Esophagus squamous epithelium (tissue), 5 donors: ENCODE measurements around the gene ARFIP1. TPM values are rescaled to one million over a fixed set of nuclear protein-coding genes. Genes with fewer than 3 reads are reported as not detected.
"Not testable (repeated sequence)": the region's sequence is repeated elsewhere in the genome, so short reads cannot be mapped to it uniquely, and the experiment has no call there.

ENCODE experiments used
- DNase-seq: peaks from one replicate; lab custom pipeline; 2025; lab: John Stamatoyannopoulos, UW
- H3K27ac ChIP-seq, 4 donors: fragments of 200-600 bp; sonication (generic); one replicate each; pipeline ENCODE4 v1.5.1; 2016 to 2019; ENCODE audit warnings: mild to moderate bottlenecking in 1 of 4
- H3K27me3 ChIP-seq, 4 donors: fragments of 200-600 bp; sonication (generic); 1 replicate in 3 of 4; 2 replicates in 1 of 4; pipeline versions ENCODE4 v1.5.1 to v1.6.0; 2017 to 2021; ENCODE audit warnings: antibody characterized with exemption in 1 of 4
- H3K36me3 ChIP-seq, 3 donors: fragments of 200-600 bp; sonication (generic); one replicate each; pipeline ENCODE4 v1.5.1; 2016 to 2019
- H3K4me1 ChIP-seq, 3 donors: fragments of 200-600 bp; sonication (generic); one replicate each; pipeline ENCODE4 v1.5.1; 2017 to 2019
- H3K4me3 ChIP-seq, 4 donors: fragments of 200-600 bp; sonication (generic); 1 replicate in 3 of 4; 2 replicates in 1 of 4; pipeline ENCODE4 v1.5.1; 2016 to 2019; ENCODE audit warnings: mild to moderate bottlenecking in 2 of 4, moderate library complexity in 1 of 4
- H3K9me3 ChIP-seq, 3 donors: fragments of 200-600 bp; sonication (generic); one replicate each; pipeline ENCODE4 v1.5.1; 2016 to 2019
- POLR2A ChIP-seq, 4 donors: fragments of 450-650 bp; IDR thresholded peaks; one replicate each; pipeline ENCODE4 v1.6.1; 2017; ENCODE audit warnings: antibody characterized with exemption in 4 of 4, mild to moderate bottlenecking in 4 of 4, moderate library complexity in 3 of 4
- WGBS, 2 donors: methylation state at CpG; one replicate each; pipeline ENCODE4 v1.1.5; 2018; 5-methylcytosine and 5-hydroxymethylcytosine counted together
- intact Hi-C: fragments of 100-400 bp; cut with DNase I; formaldehyde crosslinking; loops from one replicate; pipeline ENCODE4 v1.15.0; 2022
- total RNA-seq, 4 donors: library from RNA; depleted of rRNA; stranded (reverse); fragments of >200 nt; gene quantifications; one replicate each; pipeline ENCODE4 v1.1.0, GENCODE V29; 2016
- TF ChIP-seq, protein P1 (sequence below), 6 experiments: fragments of 450-650 bp in 4 of 6; fragments of 200-600 bp in 2 of 6; sonication (generic) in 2 of 6; IDR thresholded peaks; one replicate each; pipeline ENCODE4 v1.5.1; 2016 to 2019; ENCODE audit warnings: antibody characterized with exemption in 6 of 6, mild to moderate bottlenecking in 4 of 6, moderate library complexity in 4 of 6
- donor health status: DM: yes; HTN: yes; CAD: no.

ARFIP1 gene
- total RNA-seq, 4 donors from 2014 or later: 21.7 to 34.3 (median 28.0) TPM

DNA sequence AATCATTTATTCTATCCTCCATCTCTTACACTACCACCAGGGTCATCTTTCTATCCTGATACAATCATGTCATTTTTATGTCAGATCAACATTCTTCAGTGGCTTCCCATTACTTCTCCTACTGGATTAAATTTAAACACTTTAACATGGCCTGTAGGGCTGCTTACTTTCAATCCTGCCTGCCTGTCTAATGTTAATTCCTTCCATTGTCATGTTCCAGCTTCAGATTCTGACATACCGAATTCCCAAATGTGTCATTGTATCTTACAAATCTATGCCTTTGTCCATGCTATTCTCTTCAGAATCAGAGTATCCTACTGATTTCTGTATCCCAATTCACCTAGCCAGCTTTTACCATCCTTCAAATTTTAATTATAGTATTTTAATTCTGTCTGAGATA is 106.4 kb downstream of the ARFIP1 start:
- Histone ChIP-seq H3K4me3 (no peak overlapping the region), H3K27me3 (no peaks in the 10 kb centered on the region), H3K4me1 (no peaks in the 10 kb centered on the region), H3K27ac (no peak overlapping the region), H3K9me3 (no peaks in the 10 kb centered on the region), H3K36me3 (peaks cover 0 to 59% (median 0%) of the 10 kb centered on the region in 3 donors)
- WGBS, 2 donors: 84 to 92% methylated on average over 1 of the region's 1 CpG
- DNase-seq: no peak
- TF ChIP-seq POLR2A (IDR thresholded peaks at IDR 0.05): no peak
- TF ChIP-seq, protein P1, sequence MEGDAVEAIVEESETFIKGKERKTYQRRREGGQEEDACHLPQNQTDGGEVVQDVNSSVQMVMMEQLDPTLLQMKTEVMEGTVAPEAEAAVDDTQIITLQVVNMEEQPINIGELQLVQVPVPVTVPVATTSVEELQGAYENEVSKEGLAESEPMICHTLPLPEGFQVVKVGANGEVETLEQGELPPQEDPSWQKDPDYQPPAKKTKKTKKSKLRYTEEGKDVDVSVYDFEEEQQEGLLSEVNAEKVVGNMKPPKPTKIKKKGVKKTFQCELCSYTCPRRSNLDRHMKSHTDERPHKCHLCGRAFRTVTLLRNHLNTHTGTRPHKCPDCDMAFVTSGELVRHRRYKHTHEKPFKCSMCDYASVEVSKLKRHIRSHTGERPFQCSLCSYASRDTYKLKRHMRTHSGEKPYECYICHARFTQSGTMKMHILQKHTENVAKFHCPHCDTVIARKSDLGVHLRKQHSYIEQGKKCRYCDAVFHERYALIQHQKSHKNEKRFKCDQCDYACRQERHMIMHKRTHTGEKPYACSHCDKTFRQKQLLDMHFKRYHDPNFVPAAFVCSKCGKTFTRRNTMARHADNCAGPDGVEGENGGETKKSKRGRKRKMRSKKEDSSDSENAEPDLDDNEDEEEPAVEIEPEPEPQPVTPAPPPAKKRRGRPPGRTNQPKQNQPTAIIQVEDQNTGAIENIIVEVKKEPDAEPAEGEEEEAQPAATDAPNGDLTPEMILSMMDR (IDR thresholded peaks at IDR 0.05): no peak
- intact Hi-C loops: no loop called here

DNA sequence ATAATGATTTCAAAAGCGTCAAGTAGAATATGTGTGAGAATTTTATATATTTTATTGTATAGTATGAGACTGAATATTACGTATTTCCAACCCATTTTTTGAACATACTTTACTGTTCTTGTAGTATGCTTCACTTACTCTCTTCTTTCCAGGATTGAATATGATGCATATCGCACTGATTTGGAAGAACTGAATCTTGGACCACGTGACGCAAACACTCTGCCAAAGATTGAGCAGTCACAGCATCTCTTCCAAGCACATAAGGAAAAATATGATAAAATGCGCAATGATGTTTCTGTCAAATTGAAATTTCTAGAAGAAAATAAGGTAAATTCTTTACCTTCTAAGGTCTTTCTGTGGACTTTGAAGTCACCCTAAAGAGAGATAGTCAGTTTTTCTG is 108.2 kb downstream of the ARFIP1 start:
- WGBS, 2 donors: 86 to 93% methylated on average over 6 of the region's 6 CpGs
- H3K9me3 ChIP-seq: no peaks in the 10 kb centered on the region
- H3K4me3 ChIP-seq: no peak overlapping the region
- TF ChIP-seq, protein P1 (IDR thresholded peaks at IDR 0.05): no peak
- TF ChIP-seq POLR2A (IDR thresholded peaks at IDR 0.05): no peak
- H3K27me3 ChIP-seq: no peaks in the 10 kb centered on the region
- peaks cover 0 to 67% (median 0%) of the 10 kb centered on the region in 3 donors for H3K36me3 ChIP-seq
- H3K4me1 ChIP-seq: no peaks in the 10 kb centered on the region
- intact Hi-C loops: no loop called here
- DNase-seq: no peak
- H3K27ac ChIP-seq: no peak overlapping the region

DNA sequence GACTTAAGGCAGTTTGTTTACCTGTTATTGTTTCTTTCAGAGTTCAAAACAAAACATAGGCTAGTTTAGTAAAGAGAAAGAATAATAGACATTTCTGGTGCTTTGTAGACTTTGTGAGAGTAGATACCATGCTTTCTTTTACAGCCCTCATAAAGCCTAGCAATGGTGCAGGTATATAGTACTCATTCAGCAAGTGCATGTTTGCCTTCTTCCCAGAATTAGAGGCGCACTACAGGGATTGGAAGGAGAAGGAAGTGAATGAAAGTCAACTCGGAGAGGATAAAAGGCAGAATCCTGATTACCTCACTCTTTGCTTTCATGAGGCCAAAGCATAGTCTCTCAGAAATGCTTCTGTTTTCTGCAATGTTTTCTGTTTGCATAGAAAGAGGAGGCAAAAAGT is 113.2 kb downstream of the ARFIP1 start:
- Histone ChIP-seq H3K4me1 (peaks cover 0 to 10% (median 0%) of the 10 kb centered on the region in 3 donors), H3K27me3 (no peaks in the 10 kb centered on the region), H3K9me3 (no peaks in the 10 kb centered on the region), H3K36me3 (peaks cover 0 to 49% (median 0%) of the 10 kb centered on the region in 3 donors), H3K4me3 (no peak overlapping the region), H3K27ac (no peak overlapping the region)
- DNase-seq: no peak
- 74 to 75% methylated on average over 2 of the region's 2 CpGs for WGBS, 2 donors
- no peak for TF ChIP-seq POLR2A (IDR thresholded peaks at IDR 0.05)
- TF ChIP-seq, protein P1 (IDR thresholded peaks at IDR 0.05): no peak
- intact Hi-C loops: no loop called here

DNA sequence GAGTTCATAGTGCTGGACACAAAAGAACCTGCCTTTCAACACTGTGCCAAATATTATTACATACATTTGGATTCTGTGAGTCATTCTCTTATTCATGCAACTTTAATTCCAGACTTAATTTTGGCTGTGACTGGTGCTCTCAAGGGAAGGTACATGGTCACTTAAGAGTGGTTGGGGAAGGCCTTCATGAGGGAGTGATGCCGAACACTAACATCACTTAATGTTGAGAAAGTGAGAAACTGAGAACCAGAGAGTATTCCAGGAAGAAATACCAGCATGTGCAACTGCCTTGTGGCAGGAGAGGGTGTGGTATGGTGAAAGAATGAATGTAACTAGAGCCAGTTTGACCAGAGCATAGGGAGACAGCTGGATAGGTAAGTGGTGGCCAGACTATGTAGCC is 114.9 kb downstream of the ARFIP1 start:
- DNase-seq: no peak
- Histone ChIP-seq H3K27me3 (no peaks in the 10 kb centered on the region), H3K36me3 (peaks cover 0 to 43% (median 0%) of the 10 kb centered on the region in 3 donors), H3K4me1 (peaks cover 0 to 10% (median 0%) of the 10 kb centered on the region in 3 donors), H3K27ac (no peak overlapping the region), H3K4me3 (no peak overlapping the region), H3K9me3 (no peaks in the 10 kb centered on the region)
- 70 to 83% methylated on average over 1 of the region's 1 CpG for WGBS, 2 donors
- intact Hi-C loops: no loop called here
- TF ChIP-seq POLR2A (IDR thresholded peaks at IDR 0.05): no peak
- TF ChIP-seq, protein P1 (IDR thresholded peaks at IDR 0.05): no peak

DNA sequence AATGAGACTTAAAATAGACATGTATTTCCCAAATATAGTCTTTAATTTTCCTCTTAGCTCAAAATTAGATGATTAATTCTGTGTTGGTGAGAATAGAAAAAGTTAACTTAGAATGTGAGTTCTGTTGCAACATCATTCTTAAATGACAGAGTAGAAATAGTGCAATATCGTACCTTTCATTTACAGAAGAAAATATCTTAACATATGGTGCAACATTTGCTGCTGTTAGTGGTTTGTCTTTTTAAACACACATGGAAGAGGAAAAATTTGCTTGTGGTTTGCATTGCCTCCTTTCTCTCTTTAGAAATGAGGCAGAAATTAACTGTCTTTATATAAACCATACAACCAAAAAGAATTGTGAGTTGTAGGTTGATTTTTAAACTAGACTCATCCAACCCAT is 117.1 kb downstream of the ARFIP1 start:
- intact Hi-C loops: no loop called here
- H3K4me1 ChIP-seq: peaks cover 0 to 10% (median 0%) of the 10 kb centered on the region in 3 donors
- TF ChIP-seq POLR2A (IDR thresholded peaks at IDR 0.05): no peak
- TF ChIP-seq, protein P1 (IDR thresholded peaks at IDR 0.05): no peak
- no peak overlapping the region for H3K4me3 ChIP-seq
- H3K27ac ChIP-seq: no peak overlapping the region
- H3K9me3 ChIP-seq: no peaks in the 10 kb centered on the region
- no peaks in the 10 kb centered on the region for H3K27me3 ChIP-seq
- 76 to 80% methylated on average over 1 of the region's 1 CpG for WGBS, 2 donors
- H3K36me3 ChIP-seq: peaks cover 0 to 28% (median 0%) of the 10 kb centered on the region in 3 donors
- DNase-seq: no peak

DNA sequence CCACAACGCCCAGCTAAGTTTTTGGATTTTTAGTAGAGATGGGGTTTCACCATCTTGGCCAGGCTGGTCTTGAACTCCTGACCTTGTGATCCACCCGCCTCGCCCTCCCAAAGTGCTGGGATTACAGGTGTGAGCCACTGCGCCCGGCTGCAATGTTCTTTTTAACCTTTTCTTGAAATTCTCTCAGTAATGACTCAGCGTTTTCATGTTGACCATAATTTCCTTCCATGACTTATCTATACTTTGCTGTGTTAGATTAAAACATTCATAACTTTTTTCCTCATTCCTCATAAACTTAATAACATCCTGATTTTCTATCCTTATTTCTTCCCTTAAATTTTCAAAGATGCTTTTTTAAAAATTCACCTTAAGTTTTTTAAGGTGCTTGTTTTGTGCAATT is 118.4 kb downstream of the ARFIP1 start:
- H3K27ac ChIP-seq, H3K9me3 ChIP-seq, intact Hi-C loops, DNase-seq, H3K27me3 ChIP-seq, H3K4me3 ChIP-seq: not testable (repeated sequence)
- 82 to 91% methylated on average over 6 of the region's 6 CpGs for WGBS, 2 donors
- H3K36me3 ChIP-seq: peaks cover 0 to 16% (median 0%) of the 10 kb centered on the region in 3 donors
- peaks cover 0 to 10% (median 0%) of the 10 kb centered on the region in 3 donors for H3K4me1 ChIP-seq
